Neural progenitor cell (in vitro differentiated cells): ENCODE results near the gene FLCN. TPM values are rescaled to one million over a fixed set of nuclear protein-coding genes. Genes with fewer than 3 reads are reported as not detected.

Experiments used
- DNase-seq: peaks from one replicate; pipeline ENCODE4 v3.0.0-alpha.2; 2016; ENCODE audit warnings: low spot score
- H2AFZ ChIP-seq: fragments of 200-600 bp; sonication (generic); replicated peaks from 2 replicates; pipeline ENCODE4 v1.6.1; 2016; ENCODE audit warnings: antibody characterized with exemption
- H3F3A ChIP-seq: fragments of 200-600 bp; sonication (generic); 2 replicates; pipeline ENCODE4 v1.6.1; 2016; ENCODE audit warnings: antibody characterized with exemption, low read depth
- H3K27ac ChIP-seq: fragments of 200-600 bp; sonication (generic); 2 replicates; pipeline ENCODE4 v1.5.1; 2016; ENCODE audit warnings: mild to moderate bottlenecking
- H3K27me3 ChIP-seq: fragments of 200-600 bp; sonication (generic); 2 replicates; pipeline ENCODE4 v1.6.1; 2016; ENCODE audit warnings: mild to moderate bottlenecking, moderate library complexity
- H3K36me3 ChIP-seq: fragments of 200-600 bp; sonication (generic); 2 replicates; pipeline ENCODE4 v1.5.1; 2016
- H3K4me1 ChIP-seq: fragments of 200-600 bp; sonication (generic); 2 replicates; pipeline ENCODE4 v1.6.1; 2016; ENCODE audit warnings: mixed run types
- H3K4me2 ChIP-seq: fragments of 200-600 bp; sonication (generic); 2 replicates; pipeline ENCODE4 v1.6.1; 2016
- H3K4me3 ChIP-seq: fragments of 200-600 bp; sonication (generic); 2 replicates; pipeline ENCODE4 v1.5.1; 2016
- H3K79me2 ChIP-seq: fragments of 200-600 bp; sonication (generic); 2 replicates; pipeline ENCODE4 v1.6.1; 2016; ENCODE audit warnings: low read depth
- H3K9ac ChIP-seq: fragments of 200-600 bp; sonication (generic); 2 replicates; pipeline ENCODE4 v1.6.1; 2016
- H3K9me3 ChIP-seq: fragments of 200-600 bp; sonication (generic); 2 replicates; pipeline ENCODE4 v1.5.1; 2016; ENCODE audit warnings: low read depth
- H4K20me1 ChIP-seq: fragments of 200-600 bp; sonication (generic); 2 replicates; pipeline ENCODE4 v1.6.1; 2016; ENCODE audit warnings: low read depth
- H3K27ac Mint-ChIP-seq: 3 replicates; pipeline ENCODE4 v1.8.0; 2021; ENCODE audit warnings: mixed read lengths
- H3K27me3 Mint-ChIP-seq: 2 replicates; pipeline ENCODE4 v1.8.0; 2022; ENCODE audit warnings: low read depth, mild to moderate bottlenecking, inconsistent platforms, moderate library complexity, mixed read lengths; ENCODE audit not compliant: insufficient read depth
- H3K36me3 Mint-ChIP-seq: 3 replicates; pipeline ENCODE4 v1.8.0; 2021; ENCODE audit warnings: mixed read lengths
- H3K4me1 Mint-ChIP-seq: 3 replicates; pipeline ENCODE4 v1.8.0; 2021; ENCODE audit warnings: mixed read lengths
- H3K4me3 Mint-ChIP-seq: 3 replicates; pipeline ENCODE4 v1.8.0; 2021; ENCODE audit warnings: mild to moderate bottlenecking, moderate library complexity, mixed read lengths
- H3K9me3 Mint-ChIP-seq: 3 replicates; pipeline ENCODE4 v1.8.0; 2020; ENCODE audit warnings: mixed read lengths
- CTCF ChIP-seq: fragments of 200-600 bp; sonication (generic); IDR thresholded peaks from 2 replicates; pipeline ENCODE4 v1.5.1; 2017; ENCODE audit warnings: antibody characterized with exemption, mild to moderate bottlenecking
- EZH2 ChIP-seq: fragments of 200-600 bp; sonication (generic); IDR thresholded peaks from 2 replicates; pipeline ENCODE4 v1.6.1; 2017; ENCODE audit warnings: antibody characterized with exemption, mild to moderate bottlenecking, moderate library complexity
- EZH2phosphoT487 ChIP-seq: fragments of 200-600 bp; sonication (generic); IDR thresholded peaks from 2 replicates; pipeline ENCODE4 v1.6.1; 2017; ENCODE audit warnings: antibody characterized with exemption
- total RNA-seq: library from RNA; depleted of rRNA; stranded (reverse); fragments of >200 nt; gene quantifications from 2 replicates; pipeline ENCODE4 v1.2.3, GENCODE V29; 2015; ENCODE audit warnings: low replicate concordance

Gene FLCN
- total RNA-seq, 1 donor from 2014 or later: 16.3 TPM

- DNase-seq: no peak
- Mint-ChIP-seq H3K4me3 (no peak overlapping the region), H3K9me3 (no peaks in the 10 kb centered on the region), H3K36me3 (no peaks in the 10 kb centered on the region), H3K27ac (no peak overlapping the region), H3K4me1 (peaks cover 3% of the 10 kb centered on the region), H3K27me3 (no peaks in the 10 kb centered on the region)
- H4K20me1 ChIP-seq: no peaks in the 10 kb centered on the region
- no peak overlapping the region for H3K4me3 ChIP-seq
- H2AFZ ChIP-seq: no peak overlapping the region
- H3K27me3 ChIP-seq: no peaks in the 10 kb centered on the region
- no peaks in the 10 kb centered on the region for H3K9me3 ChIP-seq
- H3K4me2 ChIP-seq: no peak overlapping the region
- no peaks in the 10 kb centered on the region for H3K79me2 ChIP-seq
- no peak overlapping the region for H3K9ac ChIP-seq
- H3K4me1 ChIP-seq: no peaks in the 10 kb centered on the region
- H3F3A ChIP-seq: no peaks in the 10 kb centered on the region
- no peak overlapping the region for H3K27ac ChIP-seq
- H3K36me3 ChIP-seq: no peaks in the 10 kb centered on the region
- TF ChIP-seq EZH2 (no peak), EZH2phosphoT487 (no peak), CTCF (no peak)
Observed at GRCh38 chr17:17206913-17207335, 30.0 kb downstream of the FLCN start.

- Mint-ChIP-seq H3K36me3 (no peaks in the 10 kb centered on the region), H3K9me3 (no peaks in the 10 kb centered on the region), H3K27me3 (no peaks in the 10 kb centered on the region), H3K4me1 (peaks cover 3% of the 10 kb centered on the region), H3K4me3 (no peak within 1 kb of the TSS), H3K27ac (no peak within 1 kb of the TSS)
- Histone ChIP-seq H3K36me3 (no peaks in the 10 kb centered on the region), H3F3A (no peaks in the 10 kb centered on the region), H4K20me1 (no peaks in the 10 kb centered on the region), H3K4me1 (no peaks in the 10 kb centered on the region), H3K79me2 (no peaks in the 10 kb centered on the region), H3K9me3 (no peaks in the 10 kb centered on the region), H3K4me2 (no peak within 1 kb of the TSS), H3K9ac (no peak within 1 kb of the TSS), H3K4me3 (no peak within 1 kb of the TSS), H3K27me3 (no peaks in the 10 kb centered on the region), H3K27ac (no peak within 1 kb of the TSS), H2AFZ (no peak within 1 kb of the TSS)
- TF ChIP-seq EZH2phosphoT487: no peak
- TF ChIP-seq CTCF: no peak
- no peak for DNase-seq
Observed at GRCh38 chr17:17206124-17206912, 30.6 kb downstream of the FLCN start, which contains the start of gene PLD6. Gene PLD6 (minus strand): TSS chr17:17206333. CDS start chr17:17206286, 47 bp downstream.

- Histone ChIP-seq H3K9ac (no peak overlapping the region), H3K4me3 (no peak overlapping the region), H3K36me3 (no peaks in the 10 kb centered on the region), H3K9me3 (no peaks in the 10 kb centered on the region), H3K4me1 (peaks cover under 1% of the 10 kb centered on the region), H3K27me3 (no peaks in the 10 kb centered on the region), H3K4me2 (no peak overlapping the region), H4K20me1 (no peaks in the 10 kb centered on the region), H3K27ac (no peak overlapping the region), H3K79me2 (no peaks in the 10 kb centered on the region), H2AFZ (no peak overlapping the region), H3F3A (no peaks in the 10 kb centered on the region)
- Mint-ChIP-seq H3K4me1 (peaks cover 9% of the 10 kb centered on the region), H3K4me3 (no peak overlapping the region), H3K27ac (no peak overlapping the region), H3K9me3 (no peaks in the 10 kb centered on the region), H3K27me3 (no peaks in the 10 kb centered on the region), H3K36me3 (no peaks in the 10 kb centered on the region)
- no peak for TF ChIP-seq EZH2
- no peak for TF ChIP-seq EZH2phosphoT487
- no peak for TF ChIP-seq CTCF
- no peak for DNase-seq
Observed at GRCh38 chr17:17205368-17206123, 31.4 kb downstream of the FLCN start.
